ENCODE results near the gene COL4A2.
"Not testable (repeated sequence)": the region's sequence is repeated elsewhere in the genome, so short reads cannot be mapped to it uniquely, and the experiment has no call there.

The COL4A2 gene

DNA sequence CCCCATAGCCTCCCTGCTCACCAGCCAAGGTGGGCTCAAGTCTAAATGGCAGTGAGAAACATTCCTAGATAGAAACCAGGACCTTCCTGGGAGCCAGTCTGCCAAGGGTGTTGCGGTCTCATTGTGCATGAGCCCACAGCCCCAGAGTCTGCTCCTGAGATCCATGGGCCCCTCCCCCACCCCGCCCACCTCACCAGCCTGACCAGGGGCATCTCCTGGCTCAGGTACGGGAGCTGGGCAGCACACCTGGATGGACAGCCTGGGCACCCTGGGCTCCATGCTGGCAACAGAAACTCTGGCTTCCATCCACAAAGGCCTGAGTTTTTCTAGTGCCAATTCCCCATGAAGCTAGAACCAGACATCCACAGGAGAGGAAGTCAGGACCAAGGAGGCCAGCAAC, 188.8 kb downstream of the COL4A2 start:
- DNase-seq (ENCODE audit: low read depth, low spot score), result no peak

DNA sequence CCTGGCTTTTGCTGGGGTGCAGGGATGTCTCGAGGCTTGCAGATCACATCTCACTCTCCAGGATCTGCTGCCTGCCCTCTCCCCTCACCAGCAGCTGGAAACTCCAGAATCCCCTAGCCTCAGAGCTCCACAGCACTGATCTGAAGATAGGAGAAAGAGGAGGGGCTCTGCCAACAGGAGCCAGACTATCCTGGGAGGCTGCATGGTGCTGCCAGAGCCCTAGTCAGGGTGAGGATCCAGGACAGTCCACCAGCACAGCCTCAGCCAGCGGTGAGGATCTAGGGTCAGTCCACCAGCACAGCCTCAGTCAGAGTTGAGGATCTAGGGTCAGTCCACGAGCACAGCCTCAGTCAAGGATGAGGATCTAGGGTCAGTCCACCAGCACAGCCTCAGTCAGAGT, 189.2 kb downstream of the COL4A2 start:
- no peak for DNase-seq (ENCODE audit: low read depth, low spot score)

DNA sequence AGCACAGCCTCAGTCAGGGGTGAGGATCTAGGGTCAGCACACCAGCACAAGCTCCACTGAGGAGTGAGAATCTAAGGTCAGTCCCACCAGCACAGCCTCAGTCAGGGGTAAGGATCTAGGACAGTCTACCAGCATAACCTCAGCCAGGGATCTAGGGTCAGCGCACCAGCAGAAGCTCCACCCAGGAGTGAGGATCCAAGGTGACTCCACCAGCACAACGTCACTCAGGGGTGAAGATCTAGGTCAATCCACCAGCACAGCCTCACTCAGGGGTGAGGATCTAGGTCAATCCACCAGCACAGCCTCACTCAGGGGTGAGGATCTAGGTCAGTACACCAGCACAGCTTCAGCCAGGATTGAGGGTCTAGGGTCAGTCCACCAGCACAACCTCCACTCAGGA, 189.9 kb downstream of the COL4A2 start:
- DNase-seq (ENCODE audit: low read depth, low spot score), result no peak

DNA sequence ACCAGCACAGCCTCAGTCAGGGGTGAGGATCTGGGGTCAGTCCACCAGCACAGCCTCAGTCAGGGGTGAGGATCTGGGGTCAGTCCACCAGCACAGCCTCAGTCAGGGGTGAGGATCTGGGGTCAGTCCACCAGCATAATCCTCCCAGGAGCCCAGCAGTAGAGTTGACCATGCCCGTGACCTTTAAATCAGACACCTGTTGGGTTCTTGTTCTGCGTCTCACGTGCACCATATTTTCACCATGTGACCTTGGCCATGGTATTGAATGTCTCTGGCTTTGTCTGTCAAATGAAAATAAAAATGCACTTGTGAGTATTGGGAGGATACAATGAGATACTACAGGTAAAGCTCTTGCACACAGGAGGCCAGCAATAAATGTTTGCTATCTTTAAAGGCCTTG, 190.8 kb downstream of the COL4A2 start:
- not testable (repeated sequence) for DNase-seq (ENCODE audit: low read depth, low spot score)

DNA sequence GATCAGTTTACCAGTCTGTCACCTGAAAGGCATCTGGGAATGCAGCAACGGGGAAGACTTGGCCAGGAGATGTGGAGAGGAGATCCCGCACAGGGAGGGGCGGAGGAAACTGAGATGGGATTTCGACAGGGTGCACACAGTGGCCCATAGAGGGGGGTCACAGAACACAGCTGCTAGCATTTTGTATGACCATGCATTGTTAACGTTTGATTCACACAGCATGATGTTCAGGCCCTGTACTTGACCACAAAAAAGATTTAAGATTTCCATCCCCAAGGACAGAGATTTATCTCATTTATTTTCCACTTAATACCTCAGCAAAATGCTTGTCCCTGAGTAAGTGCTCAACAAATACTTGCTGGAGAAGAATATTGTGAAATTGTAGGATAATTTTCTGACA, 191.2 kb downstream of the COL4A2 start:
- DNase-seq (ENCODE audit: low read depth, low spot score), result no peak

DNA sequence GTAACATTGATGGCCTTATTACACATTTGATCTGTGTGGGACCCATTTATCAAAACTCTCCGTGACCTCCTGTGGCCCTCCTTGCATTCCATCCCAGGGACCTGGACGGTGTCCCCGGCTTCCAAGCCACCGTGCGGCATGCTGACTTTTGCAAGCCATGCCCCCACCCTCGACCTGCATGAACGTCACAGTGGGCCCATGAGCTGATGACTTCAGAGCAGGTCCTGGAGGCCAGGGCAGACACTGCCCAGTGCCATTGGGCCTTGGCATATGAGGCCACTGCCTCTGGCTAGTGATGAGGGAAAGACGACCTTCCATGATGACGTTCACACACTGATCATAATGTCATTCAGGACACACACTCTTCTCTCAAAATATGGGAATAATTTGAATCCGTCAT, 191.7 kb downstream of the COL4A2 start:
- no peak for DNase-seq (ENCODE audit: low read depth, low spot score)

DNA sequence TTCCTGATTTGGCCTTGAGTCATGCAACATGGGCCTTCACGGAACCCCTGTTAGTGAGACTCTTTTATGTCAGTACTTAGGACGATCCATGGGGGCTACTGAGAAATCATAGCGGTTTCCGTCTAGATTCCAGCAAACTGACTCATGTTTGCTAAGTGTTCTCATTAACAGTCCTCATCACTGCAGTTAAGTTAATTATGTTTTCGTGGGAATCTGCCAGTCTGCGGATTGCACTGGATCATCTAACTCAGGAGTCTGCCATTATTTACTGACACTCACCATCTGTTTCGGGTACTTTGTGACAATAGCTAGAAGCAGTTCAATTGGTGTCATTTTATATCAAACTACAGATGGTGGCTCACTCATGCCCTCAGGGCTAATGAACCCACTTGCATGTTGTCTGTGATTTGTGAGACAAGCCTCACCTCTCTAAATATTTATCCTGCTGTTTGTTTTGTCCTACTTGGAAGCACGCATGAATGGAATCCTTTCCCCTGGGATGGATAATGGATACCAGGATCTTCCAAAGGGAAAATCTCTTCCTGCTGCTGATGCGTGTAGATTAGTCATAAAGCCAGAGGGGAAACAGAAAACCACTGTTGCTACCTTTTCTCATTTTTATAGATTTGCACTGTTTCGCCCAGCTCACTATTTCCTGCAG, 192.7 kb downstream of the COL4A2 start:
- DNase-seq (ENCODE audit: low read depth, low spot score), result no peak

DNA sequence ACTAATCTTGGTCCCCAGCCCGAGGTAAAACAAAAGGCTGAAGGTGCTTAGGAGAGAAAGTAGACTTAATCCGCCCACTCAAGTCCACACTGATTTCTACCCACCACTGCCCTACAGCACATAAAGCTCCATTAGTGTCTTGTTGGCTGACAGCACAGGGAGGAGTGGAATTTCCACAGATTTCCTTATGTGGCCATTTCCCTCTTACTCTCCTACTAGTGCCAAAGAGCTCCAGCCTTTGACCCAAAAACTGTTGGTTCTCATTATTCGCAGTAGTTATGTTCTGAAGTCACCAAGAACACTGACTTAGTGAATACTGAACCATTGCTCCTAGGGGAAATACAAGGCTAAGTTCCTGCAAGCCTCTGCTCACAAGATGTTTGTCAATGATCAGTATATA, 193.3 kb downstream of the COL4A2 start:
- DNase-seq (ENCODE audit: low read depth, low spot score), result no peak

DNA sequence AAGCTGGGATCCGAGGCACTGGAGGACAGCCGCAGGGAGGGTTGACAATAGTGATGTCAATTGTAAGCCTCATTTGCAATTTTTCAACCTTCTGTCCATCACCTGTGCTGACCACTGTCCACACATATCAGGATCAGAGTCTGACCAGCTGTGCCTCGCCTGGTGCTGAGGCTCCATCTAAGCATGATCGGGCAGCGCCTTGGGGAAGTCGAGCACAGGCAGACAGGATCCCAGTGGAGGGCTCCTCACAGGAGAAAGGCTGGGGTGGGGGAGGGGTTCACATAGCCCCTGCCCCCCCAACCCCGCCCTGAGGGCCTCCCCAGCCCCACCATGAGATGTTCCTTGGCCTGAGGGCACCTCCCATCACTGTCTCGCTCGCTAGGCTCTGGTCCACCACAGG, 194.1 kb downstream of the COL4A2 start:
- no peak for DNase-seq (ENCODE audit: low read depth, low spot score)

DNA sequence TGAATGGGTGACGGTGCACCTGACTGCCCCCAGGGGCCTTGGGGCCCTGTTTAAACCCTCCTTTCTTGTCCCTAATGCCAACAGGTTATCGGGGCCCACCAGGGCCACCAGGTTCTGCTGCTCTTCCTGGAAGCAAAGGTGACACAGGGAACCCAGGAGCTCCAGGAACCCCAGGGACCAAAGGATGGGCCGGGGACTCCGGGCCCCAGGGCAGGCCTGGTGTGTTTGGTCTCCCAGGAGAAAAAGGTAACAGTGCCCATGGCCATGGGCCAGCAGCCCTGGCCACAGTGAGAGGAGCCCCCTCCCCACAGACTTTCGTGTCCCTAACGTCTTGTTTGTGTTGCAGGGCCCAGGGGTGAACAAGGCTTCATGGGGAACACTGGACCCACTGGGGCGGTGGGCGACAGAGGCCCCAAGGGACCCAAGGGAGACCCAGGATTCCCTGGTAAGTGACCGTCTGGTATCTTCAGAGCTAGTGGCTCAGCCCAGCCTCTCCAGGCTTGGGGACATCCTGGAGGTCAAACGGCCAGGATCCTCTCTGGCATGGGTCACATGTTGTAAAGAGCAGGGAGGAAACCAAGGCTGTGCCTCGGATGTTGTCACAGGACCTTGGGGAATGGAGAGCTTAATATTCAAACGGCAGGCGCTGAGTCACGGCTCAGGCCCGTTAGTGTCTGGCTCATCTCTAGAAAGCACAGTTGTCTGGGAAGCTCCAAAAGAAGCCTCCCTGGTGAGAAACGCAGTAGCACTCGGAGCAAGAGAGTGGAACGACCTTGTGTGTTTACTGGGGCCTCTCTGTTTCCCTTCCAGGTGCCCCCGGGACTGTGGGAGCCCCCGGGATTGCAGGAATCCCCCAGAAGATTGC, 196.2 kb downstream of the COL4A2 start:
- DNase-seq (ENCODE audit: low read depth, low spot score), result no peak

DNA sequence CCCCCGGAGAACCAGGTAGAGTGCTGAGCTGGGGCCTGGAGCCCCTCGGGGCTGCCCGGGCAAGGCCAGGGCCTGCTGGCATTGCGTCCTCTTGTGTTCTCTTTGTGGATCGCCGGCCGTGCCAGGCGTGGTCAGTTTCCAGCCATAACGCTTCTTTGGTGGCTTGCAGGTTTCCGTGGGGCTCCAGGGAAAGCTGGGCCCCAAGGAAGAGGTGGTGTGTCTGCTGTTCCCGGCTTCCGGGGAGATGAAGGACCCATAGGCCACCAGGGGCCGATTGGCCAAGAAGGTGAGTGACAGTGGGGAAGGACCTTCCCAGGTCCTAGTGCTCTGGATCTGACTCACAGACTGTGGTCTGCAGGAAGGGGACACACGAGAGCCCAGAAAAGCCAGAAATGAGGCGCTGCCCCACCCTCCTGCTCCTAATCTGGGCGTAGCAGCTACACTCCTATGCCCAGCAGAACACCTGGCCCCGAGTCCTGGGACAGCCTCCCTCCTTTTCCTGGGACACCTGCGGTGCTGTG, 197.0 kb downstream of the COL4A2 start:
- no peak for DNase-seq (ENCODE audit: low read depth, low spot score)

DNA sequence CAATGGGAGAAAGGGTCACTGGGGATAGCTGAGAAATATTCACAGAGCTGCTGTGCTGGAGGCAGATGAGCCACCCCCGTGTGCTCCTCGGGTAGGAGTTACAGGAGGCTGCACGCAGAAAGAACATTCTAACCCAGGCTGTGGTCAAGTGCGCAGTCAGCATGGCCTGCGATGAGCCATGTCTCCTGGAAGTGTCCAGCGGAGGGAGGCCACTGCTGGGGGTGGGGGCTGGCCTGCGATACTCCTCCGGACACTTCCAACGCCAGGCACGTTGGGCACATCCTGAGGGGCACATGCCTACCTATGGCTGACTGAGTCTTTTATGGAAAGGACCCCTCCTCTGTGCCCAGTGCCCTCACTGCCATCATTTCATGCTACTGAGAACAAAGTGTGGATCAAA, 198.5 kb downstream of the COL4A2 start:
- DNase-seq (ENCODE audit: low read depth, low spot score), result no peak

DNA sequence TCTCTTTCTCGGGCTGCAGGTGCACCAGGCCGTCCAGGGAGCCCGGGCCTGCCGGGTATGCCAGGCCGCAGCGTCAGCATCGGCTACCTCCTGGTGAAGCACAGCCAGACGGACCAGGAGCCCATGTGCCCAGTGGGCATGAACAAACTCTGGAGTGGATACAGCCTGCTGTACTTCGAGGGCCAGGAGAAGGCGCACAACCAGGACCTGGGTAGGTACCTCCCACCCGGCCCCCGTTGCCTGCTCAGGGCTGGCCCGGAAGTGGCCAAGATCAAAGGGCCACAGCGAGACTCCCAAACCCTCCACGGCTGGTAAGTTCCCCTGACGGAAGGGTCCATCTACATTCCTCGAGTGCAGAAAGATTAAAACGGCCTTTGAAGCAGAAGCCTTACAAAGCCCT, 199.3 kb downstream of the COL4A2 start:
- DNase-seq (ENCODE audit: low read depth, low spot score), result no peak

DNA sequence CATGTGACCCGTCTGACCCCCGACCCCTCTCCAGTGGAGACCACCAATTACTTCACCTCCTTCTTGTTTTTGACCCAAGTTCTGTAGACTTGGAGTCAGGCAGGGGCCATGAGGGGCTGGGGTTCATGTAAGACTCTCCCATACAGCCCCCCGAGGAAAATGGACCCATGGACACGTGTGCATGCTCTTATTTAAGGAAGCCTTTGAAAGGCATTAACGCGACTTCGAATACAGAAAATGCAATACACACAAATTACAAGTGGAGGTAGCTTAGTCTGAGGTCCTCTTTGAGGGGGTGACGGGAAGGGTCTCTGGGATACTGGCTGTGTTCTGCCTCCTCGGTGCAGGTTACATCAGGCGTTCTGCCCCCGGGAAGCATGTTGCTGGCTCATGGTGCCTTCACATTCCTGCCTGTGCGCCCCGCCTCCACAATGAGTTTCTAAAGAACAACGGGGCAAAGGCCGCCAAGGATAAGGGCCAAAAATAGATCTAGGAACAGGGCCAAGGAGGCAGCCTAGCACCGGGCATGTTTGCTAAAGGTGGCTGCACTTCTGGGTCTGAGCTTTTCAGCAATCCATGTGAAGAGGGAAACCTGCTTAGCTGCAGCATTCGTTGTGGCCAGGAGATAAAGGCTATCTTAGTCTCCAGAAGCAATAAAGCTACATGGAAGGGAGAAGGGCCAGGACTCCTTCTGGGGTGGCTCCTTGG, 199.9 kb downstream of the COL4A2 start:
- DNase-seq (ENCODE audit: low read depth, low spot score), result no peak

DNA sequence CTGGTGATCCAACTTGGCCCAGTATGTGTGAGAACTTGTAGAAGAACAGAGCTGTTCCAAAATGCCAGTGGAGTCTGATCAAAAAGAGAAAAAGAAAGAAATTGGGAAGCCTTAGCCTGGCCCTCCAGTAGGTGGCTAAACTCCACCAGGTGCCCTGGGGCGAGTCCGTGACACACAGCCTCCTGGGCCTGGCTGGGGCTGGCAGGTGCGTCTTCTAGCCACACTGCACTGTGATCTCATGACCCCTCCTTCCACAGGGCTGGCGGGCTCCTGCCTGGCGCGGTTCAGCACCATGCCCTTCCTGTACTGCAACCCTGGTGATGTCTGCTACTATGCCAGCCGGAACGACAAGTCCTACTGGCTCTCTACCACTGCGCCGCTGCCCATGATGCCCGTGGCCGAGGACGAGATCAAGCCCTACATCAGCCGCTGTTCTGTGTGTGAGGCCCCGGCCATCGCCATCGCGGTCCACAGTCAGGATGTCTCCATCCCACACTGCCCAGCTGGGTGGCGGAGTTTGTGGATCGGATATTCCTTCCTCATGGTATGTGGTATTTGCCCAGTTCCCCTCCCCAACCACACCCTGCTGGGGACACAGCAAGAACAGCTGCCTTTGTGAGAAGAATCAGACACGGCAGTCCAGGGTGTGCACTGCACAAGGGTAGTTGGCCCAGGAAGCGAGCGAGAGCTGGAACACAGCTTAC, 200.7 kb downstream of the COL4A2 start:
- no peak for DNase-seq (ENCODE audit: low read depth, low spot score)

DNA sequence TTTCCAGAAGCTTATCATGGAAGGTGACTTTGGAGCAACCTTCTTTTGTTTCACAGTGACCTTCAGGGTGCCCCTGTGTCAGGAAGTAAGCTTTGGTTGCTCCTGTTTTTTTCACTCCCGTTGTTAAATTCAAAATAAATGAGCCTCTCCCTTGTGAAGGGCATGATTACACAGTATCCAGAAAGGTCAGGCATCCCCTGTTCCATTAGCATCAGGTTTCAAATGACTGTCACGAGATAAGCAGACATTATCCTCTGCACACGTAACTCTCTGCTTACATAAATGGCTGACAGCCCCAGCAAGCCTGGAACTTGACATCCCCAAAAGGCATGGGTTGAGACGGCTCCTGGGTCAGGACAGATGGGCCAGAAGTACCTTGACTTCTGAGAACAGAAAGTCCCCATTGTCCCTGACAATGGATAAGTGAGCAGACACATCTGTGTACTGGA, 202.4 kb downstream of the COL4A2 start:
- DNase-seq (ENCODE audit: low read depth, low spot score), result no peak

DNA sequence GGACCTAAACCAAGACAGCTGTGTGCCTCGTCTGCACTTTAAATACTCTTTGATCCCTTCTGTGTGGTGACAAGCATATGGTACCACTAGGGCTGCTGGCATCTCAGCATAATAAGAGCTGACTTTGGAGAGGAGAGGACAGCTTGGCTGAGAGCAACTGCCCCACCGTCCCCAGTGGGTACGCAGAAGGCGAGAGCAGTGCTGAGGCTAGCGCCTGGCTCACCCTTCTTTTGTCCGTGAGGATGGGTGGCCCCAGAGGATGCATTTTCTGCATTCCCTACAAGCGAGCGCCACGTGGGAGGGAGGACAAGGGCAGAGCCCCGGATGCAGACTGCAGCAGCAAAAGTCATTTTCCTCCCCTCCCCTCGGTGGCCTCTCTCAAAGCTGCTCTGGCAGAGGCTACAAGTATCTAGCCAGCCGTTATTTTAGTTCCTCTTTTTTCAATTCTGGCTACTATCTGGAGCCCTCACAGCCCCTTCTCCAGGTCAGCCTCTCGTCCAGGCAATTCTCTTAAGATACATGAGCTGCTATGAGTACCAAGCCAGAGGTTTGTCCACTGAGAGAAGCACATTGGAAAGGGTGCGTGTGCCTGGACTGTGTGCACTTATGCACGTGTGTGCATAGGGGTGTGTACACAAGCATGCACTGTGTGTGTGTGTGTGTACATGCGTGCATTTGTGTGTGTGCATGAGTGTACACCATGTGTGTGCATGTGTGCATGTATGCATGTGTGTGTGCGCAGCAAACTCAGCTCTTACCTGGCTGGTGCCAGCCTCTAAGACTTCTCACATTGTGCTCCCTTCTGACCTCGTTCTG, 203.1 kb downstream of the COL4A2 start:
- DNase-seq (ENCODE audit: low read depth, low spot score), result no peak

DNA sequence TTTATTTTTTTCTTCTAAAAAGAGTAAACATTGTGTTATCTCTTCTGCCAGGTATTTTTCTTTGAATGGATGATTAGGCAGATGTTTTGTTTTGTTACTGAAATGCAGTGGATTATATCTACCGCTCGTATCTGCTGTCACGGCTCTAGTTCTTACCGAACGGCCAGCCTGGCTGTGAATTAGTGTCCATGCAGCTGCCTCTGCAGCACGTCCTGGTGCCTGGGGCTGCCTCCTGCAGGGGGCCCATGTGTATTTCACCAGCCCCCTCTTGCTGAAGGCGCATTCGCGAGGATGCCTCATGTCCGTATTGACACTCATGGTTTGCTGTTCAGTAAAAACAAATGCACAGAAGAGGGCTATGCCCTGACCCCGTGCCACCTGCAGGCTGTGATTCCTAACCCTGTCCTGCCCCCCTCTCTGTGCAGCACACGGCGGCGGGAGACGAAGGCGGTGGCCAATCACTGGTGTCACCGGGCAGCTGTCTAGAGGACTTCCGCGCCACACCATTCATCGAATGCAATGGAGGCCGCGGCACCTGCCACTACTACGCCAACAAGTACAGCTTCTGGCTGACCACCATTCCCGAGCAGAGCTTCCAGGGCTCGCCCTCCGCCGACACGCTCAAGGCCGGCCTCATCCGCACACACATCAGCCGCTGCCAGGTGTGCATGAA, 204.6 kb downstream of the COL4A2 start:
- DNase-seq (ENCODE audit: low read depth, low spot score), result no peak

DNA sequence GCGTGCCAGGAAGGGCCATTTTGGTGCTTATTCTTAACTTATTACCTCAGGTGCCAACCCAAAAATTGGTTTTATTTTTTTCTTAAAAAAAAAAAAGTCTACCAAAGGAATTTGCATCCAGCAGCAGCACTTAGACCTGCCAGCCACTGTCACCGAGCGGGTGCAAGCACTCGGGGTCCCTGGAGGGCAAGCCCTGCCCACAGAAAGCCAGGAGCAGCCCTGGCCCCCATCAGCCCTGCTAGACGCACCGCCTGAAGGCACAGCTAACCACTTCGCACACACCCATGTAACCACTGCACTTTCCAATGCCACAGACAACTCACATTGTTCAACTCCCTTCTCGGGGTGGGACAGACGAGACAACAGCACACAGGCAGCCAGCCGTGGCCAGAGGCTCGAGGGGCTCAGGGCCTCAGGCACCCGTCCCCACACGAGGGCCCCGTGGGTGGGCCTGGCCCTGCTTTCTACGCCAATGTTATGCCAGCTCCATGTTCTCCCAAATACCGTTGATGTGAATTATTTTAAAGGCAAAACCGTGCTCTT, 205.2 kb downstream of the COL4A2 start:
- no peak for DNase-seq (ENCODE audit: low read depth, low spot score)

DNA sequence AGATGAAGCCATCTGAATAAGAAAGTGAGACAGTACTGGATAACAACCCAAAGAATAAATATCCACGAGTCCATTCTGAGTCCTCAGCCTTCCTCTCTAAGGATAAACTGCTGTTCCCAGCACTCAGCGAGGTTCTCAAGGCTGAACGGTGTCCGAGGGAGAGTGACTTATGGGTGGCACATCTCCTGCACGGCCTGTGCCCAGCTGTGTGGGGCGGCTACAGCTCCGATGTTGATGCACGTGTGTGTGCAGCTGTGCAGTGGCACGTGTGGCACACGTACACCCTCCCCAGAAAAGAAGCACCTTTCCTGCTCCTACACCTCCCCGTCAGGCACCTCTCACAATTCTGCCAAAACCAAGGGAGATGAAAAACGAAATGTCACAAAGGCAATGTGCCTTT, 209.4 kb downstream of the COL4A2 start:
- no peak for DNase-seq (ENCODE audit: low read depth, low spot score)

Measured in smooth muscle cell of the brain vasculature (primary cell).